Measurements from ENCODE around the gene EIF3L. TPM values are rescaled to one million over a fixed set of nuclear protein-coding genes. Genes with fewer than 3 reads are reported as not detected.

EIF3L gene
- total RNA-seq, 4 donors from 2014 or later, result 89.4 to 292 (median 217) TPM

DNA sequence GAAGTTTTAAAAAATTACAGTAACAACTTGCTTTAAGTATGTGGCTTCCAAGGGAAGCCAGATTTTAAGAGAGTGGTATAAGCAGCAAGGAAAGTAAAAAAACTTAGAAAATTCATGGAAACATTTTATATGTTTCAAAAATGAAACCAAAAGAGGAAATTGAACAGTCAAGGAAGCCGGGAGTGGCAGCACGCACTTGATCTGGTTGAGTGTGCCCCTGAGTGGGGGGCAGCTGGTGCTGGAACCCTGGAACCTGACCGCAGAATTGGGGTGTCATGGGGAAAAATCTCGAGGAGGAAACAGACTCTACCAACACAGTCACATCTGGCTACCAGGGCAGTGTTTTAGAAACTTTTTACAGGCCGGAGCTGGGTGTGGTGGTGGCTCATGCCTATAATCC, 70.9 kb downstream of the EIF3L start:
- TF ChIP-seq POLR2A (IDR thresholded peaks at IDR 0.05) (no peak), POLR2AphosphoS5 (IDR thresholded peaks at IDR 0.05) (no peak), EP300 (IDR thresholded peaks at IDR 0.05; ENCODE audit: low read depth) (no peak)
- TF ChIP-seq, protein P1, sequence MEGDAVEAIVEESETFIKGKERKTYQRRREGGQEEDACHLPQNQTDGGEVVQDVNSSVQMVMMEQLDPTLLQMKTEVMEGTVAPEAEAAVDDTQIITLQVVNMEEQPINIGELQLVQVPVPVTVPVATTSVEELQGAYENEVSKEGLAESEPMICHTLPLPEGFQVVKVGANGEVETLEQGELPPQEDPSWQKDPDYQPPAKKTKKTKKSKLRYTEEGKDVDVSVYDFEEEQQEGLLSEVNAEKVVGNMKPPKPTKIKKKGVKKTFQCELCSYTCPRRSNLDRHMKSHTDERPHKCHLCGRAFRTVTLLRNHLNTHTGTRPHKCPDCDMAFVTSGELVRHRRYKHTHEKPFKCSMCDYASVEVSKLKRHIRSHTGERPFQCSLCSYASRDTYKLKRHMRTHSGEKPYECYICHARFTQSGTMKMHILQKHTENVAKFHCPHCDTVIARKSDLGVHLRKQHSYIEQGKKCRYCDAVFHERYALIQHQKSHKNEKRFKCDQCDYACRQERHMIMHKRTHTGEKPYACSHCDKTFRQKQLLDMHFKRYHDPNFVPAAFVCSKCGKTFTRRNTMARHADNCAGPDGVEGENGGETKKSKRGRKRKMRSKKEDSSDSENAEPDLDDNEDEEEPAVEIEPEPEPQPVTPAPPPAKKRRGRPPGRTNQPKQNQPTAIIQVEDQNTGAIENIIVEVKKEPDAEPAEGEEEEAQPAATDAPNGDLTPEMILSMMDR (IDR thresholded peaks at IDR 0.05), result no peak
- Histone ChIP-seq H3K27me3 (no peaks in the 10 kb centered on the region), H3K4me3 (no peak overlapping the region), H3K4me1 (no peaks in the 10 kb centered on the region), H3K27ac (peak overlapping the region; percentile 6 to 42 (median 32)), H3K36me3 (peaks cover 0 to 28% (median 9%) of the 10 kb centered on the region in 4 donors), H3K9me3 (no peaks in the 10 kb centered on the region)
- WGBS, 2 donors (ENCODE audit: low coverage in 1 of 2), result 39 to 65% methylated on average over 2 to 5 of the region's 5 CpGs
- in situ Hi-C loops (cut with MboI; ENCODE audit: low pct_ligation_motif_present in 1 of 4, low pct_unique_long_range_greater_than_20kb in 1 of 4, low sequenced_read_pairs in 3 of 4), result no loop called here
- no peak for DNase-seq
- intact Hi-C loops (cut with DNase I; ENCODE audit: low total_unique reads), result loop anchor here (10.0 kb wide), 1 partner anchor 1345 kb away; no protein-coding TSS in a partner anchor

DNA sequence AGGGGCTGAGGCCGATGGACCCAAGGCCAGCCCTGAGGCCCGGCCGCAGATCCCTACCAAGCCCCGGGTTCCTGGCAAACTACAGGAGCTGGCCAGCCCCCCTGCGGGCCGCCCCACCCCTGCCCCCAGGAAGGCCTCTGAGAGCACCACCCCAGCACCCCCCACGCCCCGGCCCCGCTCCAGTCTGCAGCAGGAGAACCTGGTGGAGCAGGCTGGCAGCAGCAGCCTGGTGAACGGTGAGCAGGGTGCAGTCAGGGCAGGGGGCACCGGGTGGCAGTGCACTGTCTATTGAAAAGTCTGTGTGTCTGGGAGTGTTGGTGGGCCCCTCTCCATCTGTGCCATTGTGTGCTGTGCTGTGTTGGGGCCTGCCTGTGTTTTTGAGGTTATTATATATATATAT, 73.0 kb downstream of the EIF3L start:
- H3K36me3 ChIP-seq, result peaks cover 0 to 34% (median 16%) of the 10 kb centered on the region in 4 donors
- 89 to 100% methylated on average over 1 to 5 of the region's 11 CpGs for WGBS, 2 donors (ENCODE audit: low coverage in 1 of 2)
- H3K27ac ChIP-seq, result peak overlapping the region in 1 of 4 donors; percentile 46

DNA sequence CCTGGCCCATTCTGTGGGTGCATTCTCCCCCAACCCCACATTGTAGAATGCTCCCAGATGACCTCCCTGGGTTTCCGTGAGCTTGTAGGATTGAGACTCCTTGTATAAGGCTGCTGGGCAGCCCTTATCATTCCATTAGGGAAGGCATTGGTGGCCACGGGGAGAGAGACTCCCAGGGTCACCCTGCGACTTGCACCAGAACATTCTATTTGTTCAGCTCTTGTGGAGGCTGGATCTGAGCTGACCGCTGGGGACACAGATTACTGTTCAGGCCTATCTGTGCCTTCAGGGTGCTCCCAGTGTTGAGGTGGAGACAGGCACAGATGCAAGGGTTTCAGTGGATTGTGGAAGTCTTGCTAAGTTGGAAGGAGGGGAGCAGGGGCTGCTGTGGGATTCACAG, 74.7 kb downstream of the EIF3L start:
- 93% methylated on average over 4 of the region's 4 CpGs; no CpG with 5 or more reads in 1 of the 2 donors for WGBS, 2 donors (ENCODE audit: low coverage in 1 of 2)
- no peak overlapping the region for H3K4me3 ChIP-seq
- DNase-seq, result no peak
- H3K27me3 ChIP-seq, result no peaks in the 10 kb centered on the region
- no peaks in the 10 kb centered on the region for H3K4me1 ChIP-seq
- intact Hi-C loops (cut with DNase I; ENCODE audit: low total_unique reads), result loop anchor here (10.0 kb wide), 1 partner anchor 1341 kb away; no protein-coding TSS in a partner anchor
- no peak for TF ChIP-seq POLR2A (IDR thresholded peaks at IDR 0.05)
- TF ChIP-seq EP300 (IDR thresholded peaks at IDR 0.05; ENCODE audit: low read depth), result no peak
- TF ChIP-seq, protein P1 (IDR thresholded peaks at IDR 0.05), result no peak
- TF ChIP-seq POLR2AphosphoS5 (IDR thresholded peaks at IDR 0.05), result no peak
- peaks cover 0 to 40% (median 20%) of the 10 kb centered on the region in 4 donors for H3K36me3 ChIP-seq
- in situ Hi-C loops (cut with MboI; ENCODE audit: low pct_ligation_motif_present in 1 of 4, low pct_unique_long_range_greater_than_20kb in 1 of 4, low sequenced_read_pairs in 3 of 4), result no loop called here
- H3K9me3 ChIP-seq, result no peaks in the 10 kb centered on the region
- peak overlapping the region in 1 of 4 donors; percentile 34 for H3K27ac ChIP-seq

More for the DNA sequence above, 73.0 kb downstream of the EIF3L start:
- TF ChIP-seq POLR2AphosphoS5 (IDR thresholded peaks at IDR 0.05) (no peak), POLR2A (IDR thresholded peaks at IDR 0.05) (no peak), EP300 (IDR thresholded peaks at IDR 0.05; ENCODE audit: low read depth) (no peak)
- TF ChIP-seq, protein P1 (IDR thresholded peaks at IDR 0.05), result no peak
- intact Hi-C loops (cut with DNase I; ENCODE audit: low total_unique reads), result loop anchor here (10.0 kb wide), 1 partner anchor 1343 kb away; no protein-coding TSS in a partner anchor
- no peaks in the 10 kb centered on the region for H3K9me3 ChIP-seq
- in situ Hi-C loops (cut with MboI; ENCODE audit: low pct_ligation_motif_present in 1 of 4, low pct_unique_long_range_greater_than_20kb in 1 of 4, low sequenced_read_pairs in 3 of 4), result no loop called here
- H3K4me1 ChIP-seq, result no peaks in the 10 kb centered on the region
- no peak overlapping the region for H3K4me3 ChIP-seq
- no peaks in the 10 kb centered on the region for H3K27me3 ChIP-seq
- no peak for DNase-seq

DNA sequence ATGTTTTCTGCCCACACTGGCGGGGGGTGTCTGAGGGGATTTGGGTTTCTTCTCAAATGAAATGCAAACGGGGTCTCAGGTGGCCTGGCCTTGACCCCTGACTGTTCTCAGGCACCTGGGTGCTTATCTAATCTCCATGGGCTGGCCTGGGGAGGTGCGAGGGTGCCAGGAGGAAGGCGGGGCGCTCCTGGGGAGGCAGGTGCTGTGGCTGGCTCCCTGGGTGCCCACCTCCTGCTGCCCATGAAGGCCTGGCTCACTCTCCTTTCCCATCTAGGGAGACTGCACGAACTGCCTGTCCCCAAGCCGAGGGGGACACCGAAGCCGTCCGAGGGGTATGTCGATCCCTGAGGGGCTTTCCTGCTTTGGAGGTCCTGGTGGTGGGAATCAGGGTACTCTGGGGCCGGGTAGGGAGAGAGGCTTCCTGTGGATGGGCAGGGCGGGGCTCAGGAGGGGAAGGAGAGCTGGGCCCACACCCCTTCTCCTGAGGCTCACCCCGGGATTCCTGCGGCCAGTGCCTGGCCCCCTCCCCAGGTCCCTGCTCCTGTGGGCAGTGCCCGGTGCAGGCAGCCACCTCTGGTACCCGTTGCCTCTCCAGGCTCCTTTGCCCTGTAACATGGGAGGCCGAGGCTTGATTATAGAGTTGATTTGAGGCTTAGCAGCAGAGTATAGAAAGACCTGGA, 75.3 kb downstream of the EIF3L start:
- Histone ChIP-seq H3K27ac (peak overlapping the region in 2 of 4 donors; percentile 9 to 34), H3K36me3 (peaks cover 0 to 37% (median 19%) of the 10 kb centered on the region in 4 donors), H3K4me3 (no peak overlapping the region), H3K4me1 (no peaks in the 10 kb centered on the region), H3K27me3 (no peaks in the 10 kb centered on the region), H3K9me3 (no peaks in the 10 kb centered on the region)
- in situ Hi-C loops (cut with MboI; ENCODE audit: low pct_ligation_motif_present in 1 of 4, low pct_unique_long_range_greater_than_20kb in 1 of 4, low sequenced_read_pairs in 3 of 4) (no loop called here), intact Hi-C loops (cut with DNase I; ENCODE audit: low total_unique reads) (loop anchor here (10.0 kb wide), 1 partner anchor 1340 kb away; no protein-coding TSS in a partner anchor)
- DNase-seq, result no peak
- no peak for TF ChIP-seq POLR2A (IDR thresholded peaks at IDR 0.05)
- no peak for TF ChIP-seq POLR2AphosphoS5 (IDR thresholded peaks at IDR 0.05)
- TF ChIP-seq, protein P1 (IDR thresholded peaks at IDR 0.05), result no peak
- TF ChIP-seq EP300 (IDR thresholded peaks at IDR 0.05; ENCODE audit: low read depth), result no peak
- 84% methylated on average over 17 of the region's 18 CpGs; no CpG with 5 or more reads in 1 of the 2 donors for WGBS, 2 donors (ENCODE audit: low coverage in 1 of 2)

Measured in transverse colon (tissue), 4 donors.